ENCODE measurements around the gene LYPD6B. TPM values are rescaled to one million over a fixed set of nuclear protein-coding genes. Genes with fewer than 3 reads are reported as not detected.
A peak's percentile ranks its signal among the peaks of the same experiment; 100 is the strongest.

The LYPD6B gene
- total RNA-seq, 2 experiments from 2014 or later = not detected

- ATAC-seq (peak; percentile 94), DNase-seq (peak; percentile 50)
- Mint-ChIP-seq H3K27me3 (ENCODE audit: low read depth) (peaks cover 62% of the 10 kb centered on the region), H3K36me3 (ENCODE audit: low read depth) (no peaks in the 10 kb centered on the region), H3K9me3 (ENCODE audit: insufficient read depth) (no peaks in the 10 kb centered on the region), H3K4me1 (ENCODE audit: low read depth) (peaks cover 19% of the 10 kb centered on the region), H3K4me3 (no peak overlapping the region), H3K27ac (no peak overlapping the region)
- ChIA-PET POLR2A (no interaction called here), CTCF (no interaction called here)
Measured at GRCh38 chr2:149160701-149161217, 122.3 kb downstream of the LYPD6B start.

- peaks cover 20% of the 10 kb centered on the region for H3K4me1 Mint-ChIP-seq (ENCODE audit: low read depth)
- CTCF ChIA-PET = no interaction called here
Measured at GRCh38 chr2:149161481-149162225, 123.2 kb downstream of the LYPD6B start.

GRCh38 chr2:149164296-149164695, 125.8 kb downstream of the LYPD6B start:
- no peak overlapping the region for H3K27ac Mint-ChIP-seq
- H3K9me3 Mint-ChIP-seq (ENCODE audit: insufficient read depth) = no peaks in the 10 kb centered on the region
- ATAC-seq = no peak
- no peak overlapping the region for H3K4me3 Mint-ChIP-seq
- peaks cover 37% of the 10 kb centered on the region for H3K4me1 Mint-ChIP-seq (ENCODE audit: low read depth)
- no peaks in the 10 kb centered on the region for H3K36me3 Mint-ChIP-seq (ENCODE audit: low read depth)
- no peak for DNase-seq
- CTCF ChIA-PET = no interaction called here
- H3K27me3 Mint-ChIP-seq (ENCODE audit: low read depth) = peaks cover 55% of the 10 kb centered on the region
- POLR2A ChIA-PET = no interaction called here

More at GRCh38 chr2:149161481-149162225, 123.2 kb downstream of the LYPD6B start:
- Mint-ChIP-seq H3K27ac (no peak overlapping the region), H3K27me3 (ENCODE audit: low read depth) (peaks cover 58% of the 10 kb centered on the region), H3K9me3 (ENCODE audit: insufficient read depth) (no peaks in the 10 kb centered on the region), H3K4me3 (no peak overlapping the region), H3K36me3 (ENCODE audit: low read depth) (no peaks in the 10 kb centered on the region)
- ATAC-seq (no peak), DNase-seq (no peak)
- POLR2A ChIA-PET = no interaction called here

GRCh38 chr2:149164827-149165226, 126.3 kb downstream of the LYPD6B start:
- Mint-ChIP-seq H3K36me3 (ENCODE audit: low read depth) (no peaks in the 10 kb centered on the region), H3K27ac (no peak overlapping the region), H3K27me3 (ENCODE audit: low read depth) (peaks cover 55% of the 10 kb centered on the region), H3K4me3 (no peak overlapping the region), H3K9me3 (ENCODE audit: insufficient read depth) (no peaks in the 10 kb centered on the region), H3K4me1 (ENCODE audit: low read depth) (peaks cover 37% of the 10 kb centered on the region)
- ChIA-PET POLR2A (no interaction called here), CTCF (no interaction called here)
- no peak for ATAC-seq
- DNase-seq = no peak

DNA sequence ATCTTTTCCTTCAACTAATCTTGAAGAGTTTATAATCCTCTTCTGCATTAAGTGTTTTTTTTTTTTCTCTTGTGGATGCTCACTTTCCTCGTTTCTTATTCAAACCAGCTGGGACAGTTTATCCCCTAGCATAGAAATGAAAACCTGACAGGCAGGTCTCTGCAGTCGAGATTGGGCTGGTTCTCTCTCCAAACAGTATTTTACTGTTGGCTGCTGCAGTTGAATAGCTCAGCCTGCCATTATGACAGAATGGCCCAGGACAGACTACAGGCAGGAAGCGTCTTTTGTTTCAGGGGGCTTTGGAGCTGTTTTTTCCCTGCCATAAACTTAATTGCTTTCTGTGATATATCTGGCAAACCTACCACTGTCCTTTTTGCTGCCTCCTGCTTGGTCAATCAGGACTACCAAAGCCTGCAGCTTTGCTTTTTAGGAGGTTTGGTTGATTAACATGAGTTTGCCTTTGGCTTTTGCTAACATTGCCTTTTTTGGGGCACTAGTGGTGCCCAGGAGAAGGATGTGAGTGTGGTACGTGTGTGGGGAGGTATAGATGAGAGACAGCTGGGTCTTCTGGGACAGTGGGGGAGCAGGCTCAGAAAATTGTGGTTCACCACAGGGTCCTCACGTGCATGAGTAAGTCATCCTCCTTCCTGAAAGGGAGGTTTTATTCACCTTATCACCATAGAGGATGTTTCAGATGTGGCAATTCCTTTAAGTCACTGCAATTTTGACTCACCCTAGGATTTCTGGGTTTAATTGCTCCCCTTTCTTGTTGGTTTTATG, 128.7 kb downstream of the LYPD6B start:
- peak; percentile 70 for DNase-seq
- H3K4me1 Mint-ChIP-seq (ENCODE audit: low read depth) = peaks cover 18% of the 10 kb centered on the region
- ATAC-seq = peak; percentile 82
- no peak overlapping the region for H3K4me3 Mint-ChIP-seq
- H3K27me3 Mint-ChIP-seq (ENCODE audit: low read depth) = peaks cover 49% of the 10 kb centered on the region
- H3K27ac Mint-ChIP-seq = no peak overlapping the region
- POLR2A ChIA-PET = interaction anchor here (0.7 kb wide), 1 partner anchor 310 kb away, joined by 3 read pairs; no protein-coding TSS in a partner anchor
- peaks cover 3% of the 10 kb centered on the region for H3K9me3 Mint-ChIP-seq (ENCODE audit: insufficient read depth)
- CTCF ChIA-PET = no interaction called here
- H3K36me3 Mint-ChIP-seq (ENCODE audit: low read depth) = no peaks in the 10 kb centered on the region

DNA sequence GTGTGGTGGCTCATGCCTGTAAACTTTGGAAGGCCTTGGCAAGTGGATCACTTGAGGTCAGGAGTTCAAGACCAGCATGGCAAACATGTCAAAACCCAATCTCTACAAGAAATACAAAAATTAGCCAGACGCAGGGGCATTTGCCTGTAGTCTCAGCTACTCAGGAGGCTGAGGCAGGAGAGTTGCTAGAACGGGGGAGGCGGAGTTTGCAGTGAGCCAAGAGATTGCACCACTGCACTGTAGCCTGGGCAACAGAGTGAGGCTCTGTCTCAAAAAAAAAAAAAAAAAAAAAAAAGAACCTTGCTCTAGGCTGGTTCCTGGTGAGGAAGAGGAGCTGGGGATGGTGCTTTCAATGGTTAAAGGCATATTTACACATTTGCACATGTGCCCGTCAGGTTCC, 129.4 kb downstream of the LYPD6B start:
- H3K27ac Mint-ChIP-seq = no peak overlapping the region
- H3K4me1 Mint-ChIP-seq (ENCODE audit: low read depth) = peaks cover 18% of the 10 kb centered on the region
- ChIA-PET POLR2A (no interaction called here), CTCF (no interaction called here)
- no peak overlapping the region for H3K4me3 Mint-ChIP-seq
- no peak for DNase-seq
- H3K9me3 Mint-ChIP-seq (ENCODE audit: insufficient read depth) = peaks cover 3% of the 10 kb centered on the region
- ATAC-seq = no peak
- peaks cover 42% of the 10 kb centered on the region for H3K27me3 Mint-ChIP-seq (ENCODE audit: low read depth)
- H3K36me3 Mint-ChIP-seq (ENCODE audit: low read depth) = no peaks in the 10 kb centered on the region

GRCh38 chr2:149169656-149170055, 131.2 kb downstream of the LYPD6B start:
- Mint-ChIP-seq H3K27me3 (ENCODE audit: low read depth) (peaks cover 32% of the 10 kb centered on the region), H3K4me3 (no peak overlapping the region), H3K27ac (no peak overlapping the region), H3K36me3 (ENCODE audit: low read depth) (no peaks in the 10 kb centered on the region), H3K9me3 (ENCODE audit: insufficient read depth) (peaks cover 3% of the 10 kb centered on the region), H3K4me1 (ENCODE audit: low read depth) (peaks cover 18% of the 10 kb centered on the region)
- no peak for ATAC-seq
- no peak for DNase-seq
- POLR2A ChIA-PET = interaction anchor here (0.5 kb wide), 1 partner anchor 48 kb away, joined by 3 read pairs; no protein-coding TSS in a partner anchor
- CTCF ChIA-PET = no interaction called here

- H3K27me3 Mint-ChIP-seq (ENCODE audit: low read depth) = peaks cover 30% of the 10 kb centered on the region
- peaks cover 18% of the 10 kb centered on the region for H3K4me1 Mint-ChIP-seq (ENCODE audit: low read depth)
- DNase-seq (no peak), ATAC-seq (no peak)
- H3K9me3 Mint-ChIP-seq (ENCODE audit: insufficient read depth) = peaks cover 3% of the 10 kb centered on the region
- no peak overlapping the region for H3K4me3 Mint-ChIP-seq
- CTCF ChIA-PET = no interaction called here
- no peaks in the 10 kb centered on the region for H3K36me3 Mint-ChIP-seq (ENCODE audit: low read depth)
- POLR2A ChIA-PET = interaction anchor here (0.5 kb wide), 1 partner anchor 48 kb away, joined by 3 read pairs; no protein-coding TSS in a partner anchor
- no peak overlapping the region for H3K27ac Mint-ChIP-seq
Measured at GRCh38 chr2:149170156-149170555, 131.7 kb downstream of the LYPD6B start.

DNA sequence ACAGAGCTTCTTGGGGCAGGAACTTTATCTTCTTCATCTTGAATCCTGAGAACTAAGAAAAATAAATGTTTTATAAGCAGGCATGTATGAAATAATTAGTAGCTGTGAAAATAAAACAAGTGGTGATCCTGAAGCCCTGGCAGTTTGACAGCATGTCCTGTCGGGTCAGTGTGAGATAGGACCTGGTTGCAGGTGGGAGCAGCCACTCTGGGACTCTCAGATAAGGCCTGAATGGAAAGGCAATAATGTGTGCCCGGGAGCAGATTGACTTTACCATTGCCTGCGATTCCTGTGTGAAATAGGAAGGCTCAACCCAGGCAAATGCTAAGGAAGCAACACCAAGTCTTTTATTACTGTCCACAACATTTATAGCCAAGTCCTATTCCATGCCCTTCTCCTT, 132.4 kb downstream of the LYPD6B start:
- ATAC-seq (no peak), DNase-seq (no peak)
- peaks cover 18% of the 10 kb centered on the region for H3K4me1 Mint-ChIP-seq (ENCODE audit: low read depth)
- CTCF ChIA-PET = no interaction called here
- H3K9me3 Mint-ChIP-seq (ENCODE audit: insufficient read depth) = peaks cover 3% of the 10 kb centered on the region
- H3K4me3 Mint-ChIP-seq = no peak overlapping the region
- no peaks in the 10 kb centered on the region for H3K36me3 Mint-ChIP-seq (ENCODE audit: low read depth)
- H3K27ac Mint-ChIP-seq = no peak overlapping the region
- H3K27me3 Mint-ChIP-seq (ENCODE audit: low read depth) = peaks cover 27% of the 10 kb centered on the region
- POLR2A ChIA-PET = no interaction called here

- POLR2A ChIA-PET = no interaction called here
- ATAC-seq = no peak
- no peak for DNase-seq
- peaks cover 18% of the 10 kb centered on the region for H3K27me3 Mint-ChIP-seq (ENCODE audit: low read depth)
- H3K9me3 Mint-ChIP-seq (ENCODE audit: insufficient read depth) = peaks cover 3% of the 10 kb centered on the region
- no peak overlapping the region for H3K4me3 Mint-ChIP-seq
- no peaks in the 10 kb centered on the region for H3K36me3 Mint-ChIP-seq (ENCODE audit: low read depth)
- peaks cover 4% of the 10 kb centered on the region for H3K4me1 Mint-ChIP-seq (ENCODE audit: low read depth)
- H3K27ac Mint-ChIP-seq = no peak overlapping the region
- CTCF ChIA-PET = interaction anchor here (1.6 kb wide), 1 partner anchor 156 kb away, joined by 3 read pairs; no protein-coding TSS in a partner anchor
Measured at GRCh38 chr2:149173220-149173619, 134.7 kb downstream of the LYPD6B start.

GRCh38 chr2:149175956-149176355, 137.5 kb downstream of the LYPD6B start:
- ChIA-PET CTCF (no interaction called here), POLR2A (no interaction called here)
- H3K27me3 Mint-ChIP-seq (ENCODE audit: low read depth) = peaks cover 6% of the 10 kb centered on the region
- no peaks in the 10 kb centered on the region for H3K36me3 Mint-ChIP-seq (ENCODE audit: low read depth)
- H3K4me1 Mint-ChIP-seq (ENCODE audit: low read depth) = no peaks in the 10 kb centered on the region
- ATAC-seq = no peak
- H3K9me3 Mint-ChIP-seq (ENCODE audit: insufficient read depth) = peaks cover 3% of the 10 kb centered on the region
- DNase-seq = no peak
- H3K27ac Mint-ChIP-seq = no peak overlapping the region
- H3K4me3 Mint-ChIP-seq = no peak overlapping the region

GRCh38 chr2:149178612-149179011, 140.1 kb downstream of the LYPD6B start:
- no peak overlapping the region for H3K4me3 Mint-ChIP-seq
- no peaks in the 10 kb centered on the region for H3K4me1 Mint-ChIP-seq (ENCODE audit: low read depth)
- ATAC-seq (no peak), DNase-seq (no peak)
- no peak overlapping the region for H3K27ac Mint-ChIP-seq
- CTCF ChIA-PET = no interaction called here
- POLR2A ChIA-PET = no interaction called here
- H3K9me3 Mint-ChIP-seq (ENCODE audit: insufficient read depth) = no peaks in the 10 kb centered on the region
- H3K27me3 Mint-ChIP-seq (ENCODE audit: low read depth) = peaks cover 6% of the 10 kb centered on the region
- no peaks in the 10 kb centered on the region for H3K36me3 Mint-ChIP-seq (ENCODE audit: low read depth)
